Heart right ventricle (tissue), 16 donors: ENCODE data around the gene SFXN5. TPM values are rescaled to one million over a fixed set of nuclear protein-coding genes. Genes with fewer than 3 reads are reported as not detected.
A peak's percentile ranks its signal among the peaks of the same experiment; 100 is the strongest.

ENCODE experiments used
- ATAC-seq, 8 donors: fragments of 200-7000 bp; cut with Tn5 transposase; one replicate each; pipeline ENCODE4 v1.9.1; 2020; ENCODE audit warnings: mild to moderate bottlenecking in 8 of 8, moderate library complexity in 8 of 8, moderate number of reproducible peaks in 1 of 8
- DNase-seq, 2 donors: peaks; one replicate each; pipeline ENCODE4 v3.0.0-alpha.2; 2020
- H3K27ac ChIP-seq, 10 donors: fragments of 200-600 bp; sonication (generic) in 2 of 10; one replicate each; pipeline versions ENCODE4 v1.5.0 to v1.8.0; 2020 to 2022; ENCODE audit warnings: mild to moderate bottlenecking in 3 of 10
- H3K27me3 ChIP-seq, 7 donors: fragments of 200-600 bp; one replicate each; pipeline ENCODE4 v1.8.0; 2021 to 2022; ENCODE audit warnings: mild to moderate bottlenecking in 2 of 7
- H3K36me3 ChIP-seq, 9 donors: fragments of 200-600 bp; sonication (generic) in 1 of 9; one replicate each; pipeline versions ENCODE4 v1.5.0 to v1.8.0; 2020 to 2022; ENCODE audit warnings: mild to moderate bottlenecking in 2 of 9
- H3K4me1 ChIP-seq, 9 donors: fragments of 200-600 bp; sonication (generic) in 1 of 9; one replicate each; pipeline versions ENCODE4 v1.5.0 to v1.8.0; 2020 to 2022; ENCODE audit warnings: mild to moderate bottlenecking in 4 of 9
- H3K4me3 ChIP-seq, 10 donors: fragments of 200-600 bp; sonication (generic) in 2 of 10; one replicate each; pipeline versions ENCODE4 v1.5.0 to v1.8.0; 2020 to 2022; ENCODE audit warnings: mild to moderate bottlenecking in 7 of 10, moderate library complexity in 2 of 10
- H3K9me3 ChIP-seq, 11 donors: fragments of 200-600 bp in 10 of 11; sonication (generic) in 2 of 11; one replicate each; pipeline versions ENCODE4 v1.5.0 to v1.8.0; 2013 to 2022; ENCODE audit warnings: mild to moderate bottlenecking in 2 of 11, control low read depth in 1 of 11, moderate library complexity in 1 of 11
- CTCF ChIP-seq, 9 donors: fragments of 200-600 bp; sonication (generic) in 2 of 9; IDR thresholded peaks; one replicate each; pipeline versions ENCODE4 v1.5.0 to v1.8.0; 2021 to 2022; ENCODE audit warnings: antibody characterized with exemption in 9 of 9, mild to moderate bottlenecking in 5 of 9, moderate library complexity in 1 of 9
- WGBS, 2 donors: extraction: QIAGEN DNeasy Blood & Tissue Kit; methylation state at CpG; one replicate each; pipeline ENCODE4 v1.1.7; 2013; ENCODE audit warnings: inconsistent platforms in 1 of 2; 5-methylcytosine and 5-hydroxymethylcytosine counted together
- intact Hi-C, 10 donors: fragments of 100-400 bp; cut with DNase I; formaldehyde crosslinking; loops; one replicate each; pipeline versions ENCODE4 v1.11.1 to v1.14.2; 2022
- polyA plus RNA-seq, 2 donors: library from polyadenylated mRNA; stranded (reverse); fragments of 200-250 nt; gene quantifications; one replicate each; pipeline ENCODE4 v1.2.3, GENCODE V29; 2013
- total RNA-seq, 10 donors: library from RNA; stranded (reverse); fragmentation: NEBNext Ultra II Directional in 3 of 10; extraction: Animal tissue kit (Norgen Biotek cat#: 25700) in 3 of 10; gene quantifications; one replicate each; pipeline versions ENCODE4 v1.2.1 to v1.2.4, GENCODE V29; 2021 to 2023
- donor health status: Arrhythmogenic right ventricular cardiomyopathy.
- donor health status: ischemic (EF 13 %, LVEDD 7.1; RV severe dilation, severe dysfunction).
- donor health status: healthy with polysubstance abuse.
- donor health status: DM: no; HTN: yes; CAD: no.
- donor health status: DM: no; HTN: no; CAD: no.
- donor health status: ischemic (EF 25% LVEDD 6.9; RV normal size, moderate dysfunction).
- donor health status: ischemic (EF 25% LVEDD 5.7; RV mildly dilated, moderate dysfunction).
- donor health status: healthy.
- donor health status: DM: yes; HTN: yes; CAD: no.
- donor health status: Ischemic cardiomyopathy.
- donor health status: ischemic (EF 35%, LVEDD 5.7; RV mildly dilated, moderate dysfunction).
- donor health status: nonischemic (EF 11% LVEDD 7.7; RV severe dilation, severe dysfunction).
- donor health status: DM: yes; HTN: yes; CAD: no.
- donor health status: PGD.
- donor health status: ischemic (EF 29% LVEDD 5.4; RV normal size, mild dysfunction).
- donor health status: nonischemic (EF 23%, LVEDD 6.1; RV moderate dilation, normal function).

Gene SFXN5
- total and polyA plus RNA-seq, 12 donors = 4.4 to 11.8 (median 9.7) TPM

GRCh38 chr2:72896446-72896845 lies 175.1 kb downstream of the SFXN5 start:
- no peak overlapping the region for H3K4me3 ChIP-seq
- H3K27ac ChIP-seq = no peak overlapping the region
- intact Hi-C loops = loop anchor here in 9 of 10 donors (5.0 to 10.0 kb wide), 5 partner anchors 76 to 188 kb away; partner anchors contain the start of gene SFXN5 (in 4 of the 9)
- H3K36me3 ChIP-seq = peaks cover 0 to 11% (median 0%) of the 10 kb centered on the region in 9 donors
- no peaks in the 10 kb centered on the region for H3K9me3 ChIP-seq
- WGBS, 2 donors = 77 to 82% methylated on average over 4 of the region's 4 CpGs
- peaks cover 2 to 21% (median 12%) of the 10 kb centered on the region in 9 donors for H3K4me1 ChIP-seq
- ATAC-seq (no peak), DNase-seq (no peak)
- no peak for TF ChIP-seq CTCF (IDR thresholded peaks at IDR 0.05)
- peaks cover 0 to 59% (median 38%) of the 10 kb centered on the region in 7 donors for H3K27me3 ChIP-seq

GRCh38 chr2:72895759-72896281 lies 175.7 kb downstream of the SFXN5 start:
- Histone ChIP-seq H3K27me3 (peaks cover 0 to 53% (median 32%) of the 10 kb centered on the region in 7 donors), H3K9me3 (no peaks in the 10 kb centered on the region), H3K36me3 (peaks cover 0 to 16% (median 0%) of the 10 kb centered on the region in 9 donors), H3K4me3 (peak overlapping the region in 1 of 10 donors; percentile 16), H3K27ac (no peak overlapping the region), H3K4me1 (peaks cover 2 to 22% (median 12%) of the 10 kb centered on the region in 9 donors)
- peak; percentile 19 to 61 (median 32) for ATAC-seq
- DNase-seq = peak; percentile 38 to 67
- TF ChIP-seq CTCF (IDR thresholded peaks at IDR 0.05) = no peak
- 8 to 10% methylated on average over 16 of the region's 16 CpGs for whole genome bisulfite sequencing, 2 donors
- intact Hi-C loops = loop anchor here in 9 of 10 donors (5.0 to 10.0 kb wide), 5 partner anchors 76 to 189 kb away; partner anchors contain the start of gene SFXN5 (in 4 of the 9)

GRCh38 chr2:72895154-72895553 lies 176.4 kb downstream of the SFXN5 start:
- intact Hi-C loops = loop anchor here in 9 of 10 donors (5.0 to 10.0 kb wide), 5 partner anchors 77 to 190 kb away; partner anchors contain the start of gene SFXN5 (in 4 of the 9)
- DNase-seq = no peak
- no peak for ATAC-seq
- no peak overlapping the region for H3K4me3 ChIP-seq
- TF ChIP-seq CTCF (IDR thresholded peaks at IDR 0.05) = no peak
- 8 to 15% methylated on average over 4 of the region's 4 CpGs for WGBS, 2 donors
- no peaks in the 10 kb centered on the region for H3K9me3 ChIP-seq
- H3K4me1 ChIP-seq = peaks cover 2 to 28% (median 12%) of the 10 kb centered on the region in 9 donors
- no peak overlapping the region for H3K27ac ChIP-seq
- H3K27me3 ChIP-seq = peaks cover 0 to 46% (median 27%) of the 10 kb centered on the region in 7 donors
- H3K36me3 ChIP-seq = peaks cover 0 to 23% (median 0%) of the 10 kb centered on the region in 9 donors

- TF ChIP-seq CTCF (IDR thresholded peaks at IDR 0.05) = no peak
- H3K4me1 ChIP-seq = peaks cover 2 to 34% (median 18%) of the 10 kb centered on the region in 9 donors
- peaks cover 0 to 45% (median 25%) of the 10 kb centered on the region in 7 donors for H3K27me3 ChIP-seq
- WGBS, 2 donors = 89 to 92% methylated on average over 9 of the region's 9 CpGs
- peaks cover 0 to 29% (median 0%) of the 10 kb centered on the region in 9 donors for H3K36me3 ChIP-seq
- H3K9me3 ChIP-seq = no peaks in the 10 kb centered on the region
- intact Hi-C loops = loop anchor here (5.0 to 10.0 kb wide), 8 partner anchors 78 to 283 kb away; partner anchors contain the start of gene SFXN5 (in 4 of the 10)
- H3K27ac ChIP-seq = no peak overlapping the region
- DNase-seq (no peak), ATAC-seq (no peak)
- no peak overlapping the region for H3K4me3 ChIP-seq
These were observed 177.0 kb downstream of the SFXN5 start for GRCh38 chr2:72894514-72894913.
